ENCODE measurements around the gene DYNC1I1.

GRCh38 chr7:96089511-96089910, 317.2 kb downstream of the DYNC1I1 start:
- TF ChIP-seq CTCF (conservative IDR thresholded peaks at IDR 0.05): no peak
- no peak for TF ChIP-seq ZFX (IDR thresholded peaks at IDR 0.05)
